DMS53 treated with DMSO at 0.1 percent for 48 hours (cell line): ENCODE measurements around the gene CTNNA3.
"Not testable (repeated sequence)": the region's sequence is repeated elsewhere in the genome, so short reads cannot be mapped to it uniquely, and the experiment has no call there.

Experiments used
- DNase-seq: peaks from one replicate; lab custom pipeline; 2025; ENCODE audit not compliant: unreplicated experiment; lab: John Stamatoyannopoulos, UW

Gene CTNNA3

DNA sequence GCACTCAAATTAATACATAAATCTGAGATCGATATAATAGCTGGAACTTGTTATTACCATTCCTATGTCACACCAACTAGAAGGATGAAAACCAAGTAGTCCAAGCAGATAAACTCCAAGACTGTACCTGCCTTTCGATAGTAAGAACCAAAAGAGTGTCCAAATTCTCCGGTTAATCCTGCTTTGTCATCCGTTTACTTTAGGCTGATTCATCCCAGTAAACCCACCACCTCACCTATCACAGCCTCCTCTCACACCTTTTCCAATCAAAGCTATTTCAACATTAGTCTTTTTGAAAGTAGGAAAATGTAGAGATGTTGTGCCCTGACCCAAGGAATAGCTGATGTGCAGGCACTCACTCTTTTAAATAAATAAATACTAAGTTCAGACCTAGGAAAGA, 177.2 kb downstream of the CTNNA3 start:
- DNase-seq = no peak

DNA sequence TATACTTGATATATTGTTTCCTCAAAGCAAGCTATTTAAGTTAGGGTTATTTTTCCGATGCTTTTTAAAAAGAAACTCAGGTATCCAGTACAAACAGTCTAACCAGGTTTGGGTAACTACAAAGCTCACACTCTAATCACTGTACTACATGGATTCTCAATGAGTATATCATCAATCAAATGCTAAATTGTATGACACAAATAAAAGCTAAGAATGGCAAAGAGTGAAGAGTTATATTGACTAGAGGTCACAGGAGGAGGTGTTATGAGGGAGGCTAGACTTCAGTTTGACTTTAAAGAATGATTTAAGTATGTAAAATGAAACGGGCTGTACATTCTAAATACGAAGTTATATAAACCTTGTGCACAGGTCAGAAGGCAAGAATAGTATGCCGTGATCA, 178.0 kb downstream of the CTNNA3 start:
- DNase-seq = no peak

DNA sequence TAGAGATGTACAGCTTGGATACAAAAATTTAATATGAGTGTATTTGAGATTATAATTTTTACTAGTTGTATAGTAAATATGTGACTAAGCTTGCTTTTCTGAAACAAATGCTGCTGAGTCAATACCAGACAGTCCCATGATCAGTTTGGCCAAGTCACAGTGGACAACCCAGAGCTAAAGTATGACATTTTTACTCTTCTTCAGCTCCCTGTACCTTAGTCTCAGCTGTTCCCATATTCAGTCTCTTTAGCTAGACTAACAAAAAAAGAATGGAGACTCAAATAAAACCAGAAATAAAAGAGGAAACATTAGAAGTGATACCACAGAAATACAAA, 189.3 kb downstream of the CTNNA3 start:
- DNase-seq = no peak

DNA sequence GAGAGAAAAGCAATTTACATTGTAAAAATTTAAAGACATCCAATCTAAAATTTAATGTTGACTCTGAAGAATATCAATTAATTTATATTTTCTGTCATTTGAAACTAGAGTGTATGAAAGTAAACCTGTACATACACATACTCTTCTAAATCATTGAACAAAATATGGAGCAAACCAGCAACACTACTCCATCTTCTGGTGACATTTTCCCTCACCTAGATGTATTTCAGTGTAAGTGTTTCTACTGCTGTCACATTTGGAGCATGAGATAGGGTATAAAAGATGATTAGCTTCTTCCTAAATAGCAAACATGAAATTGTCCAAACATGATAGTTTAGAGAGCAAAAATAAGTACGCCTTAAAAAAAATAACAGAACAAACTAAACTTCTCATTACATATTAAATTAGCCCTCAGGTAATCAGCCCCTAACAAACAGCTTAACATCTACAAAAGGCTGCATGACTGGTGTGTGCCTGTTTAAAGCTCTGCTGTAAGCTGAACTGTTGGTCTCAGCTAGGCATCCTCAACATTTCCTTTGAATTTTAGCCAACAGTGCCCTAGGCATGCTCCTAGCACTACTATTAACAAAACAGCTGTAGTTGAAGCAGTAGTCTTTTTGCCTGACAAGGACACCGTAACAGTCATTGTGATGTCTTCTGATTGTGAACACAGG, 189.8 kb downstream of the CTNNA3 start:
- peak; percentile 25 for DNase-seq

DNA sequence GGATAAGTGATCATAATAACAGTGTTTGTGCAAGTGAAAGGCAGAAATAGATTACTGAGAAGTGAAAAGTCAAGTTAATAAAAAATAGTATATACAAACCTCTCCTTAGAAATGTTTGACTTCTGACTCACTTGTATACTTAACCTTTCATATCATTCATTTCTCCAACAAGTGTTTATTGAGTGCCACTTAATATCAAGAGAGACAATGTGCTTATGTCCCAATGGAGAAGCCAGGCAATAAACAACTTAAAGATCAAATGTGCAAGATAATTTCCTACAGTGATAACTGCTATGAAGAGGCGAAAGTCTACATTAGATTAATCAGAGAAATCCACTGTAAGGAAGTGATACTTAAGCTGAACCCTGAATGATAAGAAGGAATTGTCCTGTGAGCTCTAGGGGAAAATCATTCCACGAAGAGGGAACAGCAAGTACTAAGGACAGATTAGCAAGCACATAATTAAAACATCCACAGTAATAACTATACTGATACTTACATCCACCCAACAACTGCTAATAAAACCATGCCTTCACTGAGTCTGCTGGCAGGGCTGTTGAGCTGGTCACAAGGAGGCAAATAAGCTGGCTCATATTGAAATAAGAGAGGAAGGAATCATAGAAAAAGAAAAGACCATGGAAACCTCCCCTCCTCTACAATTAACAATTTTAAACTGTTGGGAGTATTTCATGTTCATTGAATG, 203.5 kb downstream of the CTNNA3 start:
- DNase-seq = peak; percentile 86

DNA sequence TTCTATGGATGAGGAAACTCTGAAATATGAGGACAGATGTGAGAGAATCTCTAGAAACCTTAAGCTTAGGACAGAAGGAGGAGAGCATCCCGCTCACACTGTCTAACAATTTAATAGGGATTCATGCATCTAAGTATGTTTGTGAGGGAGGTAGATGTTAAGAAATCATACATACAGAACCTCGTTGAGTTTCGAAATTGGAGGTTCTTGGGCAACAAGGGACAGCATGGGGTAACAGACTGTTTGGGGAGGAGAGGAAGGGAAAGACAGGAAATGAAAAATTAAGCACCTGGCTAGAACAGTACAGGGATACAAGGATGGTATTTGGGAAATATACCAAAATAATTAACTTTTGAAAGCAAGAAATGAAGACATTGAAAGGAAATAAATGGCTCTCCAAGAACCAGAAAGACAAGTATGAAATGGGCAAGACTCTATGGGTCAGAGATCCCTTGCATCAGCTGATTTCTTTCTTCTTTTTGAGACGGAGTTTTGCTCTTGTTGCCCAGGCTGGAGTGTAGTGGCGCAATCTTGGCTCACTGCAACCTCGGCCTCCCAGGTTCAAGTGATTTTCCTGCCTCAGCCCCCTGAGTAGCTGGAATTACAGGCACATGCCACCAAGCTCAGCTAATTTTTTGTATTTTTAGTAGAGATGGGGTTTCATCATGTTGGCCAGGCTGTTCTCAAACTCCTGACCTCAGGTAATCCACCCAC, 207.9 kb downstream of the CTNNA3 start:
- no peak for DNase-seq

DNA sequence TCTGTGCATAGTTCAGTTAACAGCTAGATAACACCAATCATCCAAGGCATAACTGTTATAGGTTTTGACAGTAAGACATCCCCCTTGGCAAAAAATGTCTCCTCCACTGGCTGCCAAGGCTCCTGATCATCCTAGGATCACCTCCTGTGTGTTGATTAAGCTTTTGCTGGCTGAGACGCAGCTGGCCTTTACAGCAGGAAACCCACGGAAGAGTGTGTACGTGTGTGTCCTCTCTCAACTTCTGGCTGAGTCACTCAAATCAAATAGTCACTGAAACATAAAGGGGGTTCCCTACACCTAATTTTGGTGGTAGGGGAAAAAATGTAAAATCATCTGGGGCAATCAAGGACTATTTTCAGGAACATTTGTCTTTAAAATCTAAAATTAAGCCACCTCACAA, 208.8 kb downstream of the CTNNA3 start:
- DNase-seq = no peak

DNA sequence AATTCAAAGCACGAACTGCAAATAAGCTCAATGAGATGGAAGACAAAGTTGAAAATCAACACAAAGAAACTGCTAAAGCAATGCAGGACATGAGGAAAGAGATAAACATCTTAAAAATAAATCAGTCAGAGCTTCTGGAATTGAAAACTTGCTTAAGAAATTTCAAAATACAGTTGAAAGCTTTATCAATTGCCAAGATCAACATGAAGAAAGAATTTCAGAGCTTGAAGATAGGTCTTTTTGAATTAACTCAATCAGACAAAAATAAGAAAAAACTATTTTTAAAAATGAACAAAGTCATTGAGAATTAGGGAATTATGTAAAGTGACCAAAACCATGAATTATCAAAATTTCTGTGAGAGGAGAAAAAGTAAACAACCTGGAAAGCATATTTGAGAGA, 218.1 kb downstream of the CTNNA3 start:
- DNase-seq = no peak

DNA sequence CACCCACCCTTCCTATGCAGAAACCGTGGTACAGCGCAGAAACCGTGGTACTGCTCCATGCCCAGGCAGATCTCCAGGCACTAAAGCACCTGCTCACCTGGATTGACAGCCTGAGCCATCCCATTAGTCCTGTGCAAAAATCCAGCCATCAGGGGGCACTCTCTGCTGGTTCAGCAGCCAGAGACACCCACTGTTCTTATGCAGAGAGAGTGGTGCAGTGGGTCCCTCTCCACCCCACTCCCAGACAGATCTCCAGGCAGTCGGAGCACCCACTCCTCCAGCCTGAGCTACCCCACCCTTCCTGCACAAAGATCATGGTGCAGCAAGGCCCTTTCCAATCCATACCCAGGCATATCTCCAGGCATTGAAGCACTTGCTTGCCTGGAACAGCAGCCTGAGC, 219.8 kb downstream of the CTNNA3 start:
- no peak for DNase-seq

DNA sequence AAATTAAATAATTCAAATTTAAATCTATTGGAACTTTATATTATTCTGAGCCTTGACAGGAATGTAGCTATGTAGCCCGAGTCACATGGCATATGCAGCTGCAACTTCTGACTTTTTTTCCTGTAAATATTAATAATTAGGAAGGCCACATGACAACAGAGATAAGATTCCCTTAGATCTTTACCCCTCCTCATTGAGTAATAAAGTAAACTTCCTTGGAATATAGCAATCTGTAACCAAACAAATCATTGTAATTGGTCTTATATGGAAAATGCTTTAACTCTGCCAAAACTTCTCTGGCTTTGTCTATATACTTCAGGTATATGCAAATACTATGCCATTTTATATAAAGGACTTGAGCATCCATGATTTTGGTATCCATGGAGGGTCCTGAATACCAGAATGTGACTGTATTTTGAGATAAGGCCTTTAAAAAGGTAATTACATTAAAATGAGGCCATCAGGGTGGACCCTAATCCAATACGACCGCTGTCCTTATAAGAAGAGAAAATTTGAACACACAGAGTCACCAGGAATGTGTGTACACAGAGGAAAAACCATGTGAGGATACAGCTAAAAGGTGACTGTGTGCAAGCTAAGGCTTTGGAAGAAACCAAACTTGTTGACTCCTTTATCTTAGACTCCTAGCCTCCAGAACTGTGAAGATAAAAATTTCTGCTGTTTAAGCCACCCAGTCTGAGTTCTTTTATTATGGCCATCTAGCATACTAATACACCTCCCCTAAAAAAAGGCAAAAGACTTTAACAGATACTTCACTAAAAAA, 222.0 kb downstream of the CTNNA3 start:
- no peak for DNase-seq

DNA sequence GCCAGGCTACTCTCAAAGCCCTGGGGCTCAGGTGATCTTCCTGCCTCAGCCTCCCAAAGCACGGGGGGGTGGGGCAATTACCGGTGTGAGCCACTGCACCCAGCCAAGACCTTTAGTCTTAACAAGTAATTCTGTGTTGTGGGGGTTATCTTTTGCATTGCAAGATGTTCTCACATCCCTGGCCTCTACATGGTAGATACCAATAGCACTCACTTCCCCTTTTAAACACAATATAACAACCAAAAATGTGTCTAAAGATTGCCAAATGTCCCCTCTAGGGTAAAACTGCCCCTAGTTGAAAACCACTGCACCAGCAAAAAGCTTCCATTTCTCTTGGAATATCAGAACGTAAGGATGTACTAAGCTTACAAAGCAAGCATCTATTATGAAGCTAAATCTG, 225.0 kb downstream of the CTNNA3 start:
- no peak for DNase-seq

DNA sequence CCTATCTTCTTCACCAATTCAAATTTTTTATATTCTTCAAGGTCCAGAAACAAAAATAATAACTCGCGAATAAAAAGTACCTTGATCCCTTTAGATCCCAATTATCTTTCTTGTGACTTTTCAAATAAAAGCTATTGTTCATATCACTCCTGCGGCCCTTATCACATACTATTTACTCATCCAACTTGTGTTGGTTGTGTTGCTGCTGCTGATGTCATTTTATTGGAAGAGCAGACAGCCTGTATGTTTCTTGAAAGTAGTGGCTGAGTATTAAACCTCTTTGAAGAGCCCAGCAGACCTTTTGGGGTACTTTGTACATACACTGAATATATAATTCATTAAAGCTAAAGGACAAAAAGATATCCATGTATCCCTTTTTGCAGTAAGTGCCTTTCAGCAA, 231.7 kb downstream of the CTNNA3 start:
- no peak for DNase-seq

DNA sequence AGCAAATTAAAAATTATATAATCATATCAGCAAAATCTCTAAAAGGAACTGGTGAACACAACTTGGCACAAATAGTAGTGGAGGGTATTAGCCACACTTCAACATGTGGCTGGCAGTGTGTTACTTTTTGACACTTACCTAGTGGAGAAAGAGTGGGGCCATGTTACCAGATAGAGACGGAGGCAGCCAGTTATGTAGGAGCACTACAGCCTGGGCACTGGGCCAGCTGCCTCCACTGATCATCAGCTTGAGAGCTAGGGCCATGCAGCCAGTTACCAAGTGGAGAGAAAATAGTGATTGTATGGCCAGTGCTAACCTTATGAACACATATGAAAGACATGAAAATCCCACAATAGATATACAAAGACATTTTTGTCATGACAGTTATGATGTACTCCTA, 243.1 kb downstream of the CTNNA3 start:
- no peak for DNase-seq

DNA sequence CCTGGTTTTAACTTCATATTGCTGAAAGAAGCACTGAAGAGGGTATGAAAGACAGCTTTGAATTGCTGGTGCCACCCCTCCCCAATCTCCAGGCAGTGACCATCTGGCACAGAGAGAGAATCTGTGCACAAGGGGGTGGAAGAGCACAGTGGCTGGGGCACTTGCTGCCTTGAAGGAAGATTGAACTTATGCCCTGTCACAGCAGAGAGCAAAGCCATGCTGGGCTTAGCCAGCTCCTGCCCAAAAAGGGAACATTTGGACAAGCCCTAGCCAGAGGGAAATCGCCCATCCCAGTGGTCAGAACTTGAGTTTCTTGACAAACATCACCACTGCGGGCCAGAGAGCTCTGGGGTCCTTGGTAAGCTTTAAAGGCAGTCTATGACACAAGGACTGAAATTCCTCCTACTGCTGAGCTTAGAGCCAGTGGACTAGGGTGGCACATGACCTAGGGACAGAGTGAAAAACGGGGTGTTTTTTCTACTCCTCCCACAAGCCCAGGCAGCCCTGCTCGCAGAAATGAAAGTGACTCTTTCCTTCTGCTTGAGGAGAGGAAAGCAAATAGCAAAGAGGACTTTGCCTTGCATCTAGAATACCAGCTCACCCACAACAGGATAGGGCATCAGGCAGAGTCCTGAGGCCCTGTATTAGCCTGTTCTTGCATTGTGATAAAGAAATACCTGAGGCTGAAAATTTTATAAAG, 257.2 kb downstream of the CTNNA3 start:
- no peak for DNase-seq

DNA sequence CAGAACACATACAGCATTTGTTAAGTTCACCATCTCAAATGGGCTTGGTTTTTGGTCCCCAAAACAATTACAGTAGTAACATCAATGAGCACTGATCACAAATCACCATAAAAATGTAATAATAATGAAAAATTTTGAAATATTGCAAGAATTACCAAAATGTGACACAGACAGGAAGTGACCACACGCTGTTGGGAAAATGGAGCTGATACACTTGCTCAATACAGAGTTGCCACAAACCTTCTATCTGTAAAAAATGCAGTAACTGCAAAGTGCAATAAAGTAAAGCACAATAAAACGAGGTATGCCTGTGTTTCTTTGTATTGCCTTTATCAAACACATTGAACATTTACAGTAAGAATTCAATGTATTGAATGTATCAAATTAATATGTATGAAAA, 262.7 kb downstream of the CTNNA3 start:
- no peak for DNase-seq

DNA sequence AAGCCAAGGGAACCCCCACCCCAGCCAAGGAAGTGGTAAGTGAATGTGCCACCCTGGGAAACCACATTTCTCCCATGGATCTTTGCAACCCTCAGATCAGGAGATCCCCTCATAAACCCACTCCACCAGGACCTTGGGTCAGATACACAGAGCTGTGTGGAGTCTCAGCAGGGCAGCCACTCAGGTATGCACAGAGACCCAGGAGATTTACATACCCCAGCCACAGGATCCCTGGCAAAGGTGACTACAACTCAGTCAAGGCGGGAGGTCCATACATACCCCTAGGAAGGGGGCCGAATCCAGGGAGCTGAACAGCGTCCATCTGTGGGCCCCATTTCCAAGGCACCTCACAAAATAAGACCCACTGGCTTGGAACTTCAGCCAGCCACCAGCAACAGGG, 293.4 kb downstream of the CTNNA3 start:
- no peak for DNase-seq

DNA sequence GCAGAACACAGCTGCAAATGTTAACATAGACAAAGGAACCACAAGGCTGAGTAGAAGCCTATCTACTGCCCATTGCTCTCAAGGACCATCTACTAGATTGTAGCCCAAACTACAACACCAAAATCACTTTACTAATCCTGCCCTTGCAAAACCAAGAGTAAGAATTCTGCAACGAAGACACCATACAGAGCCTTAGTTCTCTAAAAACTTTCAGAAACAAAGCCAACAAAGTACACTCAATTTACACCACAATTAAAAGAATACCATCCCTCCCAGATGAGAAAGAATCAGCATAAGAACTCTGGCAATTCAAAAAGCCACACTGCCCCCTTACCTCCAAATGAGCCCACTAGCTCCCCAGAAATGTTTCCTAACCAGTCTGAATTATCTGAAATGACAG, 294.3 kb downstream of the CTNNA3 start:
- no peak for DNase-seq

DNA sequence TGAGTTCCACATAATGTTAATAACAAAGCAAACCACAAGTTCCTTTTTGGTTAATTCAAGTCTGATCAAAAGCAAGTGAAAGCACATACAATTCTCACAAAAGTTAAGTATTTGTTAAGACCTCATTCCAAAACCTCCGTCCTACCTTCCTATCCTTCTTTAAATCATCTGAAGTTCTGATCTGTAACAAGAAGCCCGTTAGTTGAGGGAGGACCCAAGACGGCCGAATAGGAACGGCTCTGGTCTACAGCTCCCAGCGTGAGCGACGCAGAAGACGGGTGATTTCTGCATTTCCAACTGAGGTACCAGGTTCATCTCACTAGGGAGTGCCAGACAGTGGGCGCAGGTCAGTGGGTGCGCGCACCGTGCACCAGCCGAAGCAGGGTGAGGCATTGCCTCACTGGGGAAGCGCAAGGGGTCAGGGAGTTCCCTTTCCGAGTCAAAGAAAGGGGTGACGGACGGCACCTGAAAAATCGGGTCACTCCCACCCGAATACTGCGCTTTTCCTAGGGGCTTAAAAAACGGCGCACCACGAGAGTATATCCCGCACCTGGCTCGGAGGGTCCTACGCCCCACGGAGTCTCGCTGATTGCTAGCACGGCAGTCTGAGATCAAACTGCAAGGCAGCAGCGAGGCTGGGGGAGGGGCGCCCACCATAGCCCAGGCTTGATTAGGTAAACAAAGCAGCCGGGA, 309.0 kb downstream of the CTNNA3 start:
- DNase-seq = not testable (repeated sequence)

DNA sequence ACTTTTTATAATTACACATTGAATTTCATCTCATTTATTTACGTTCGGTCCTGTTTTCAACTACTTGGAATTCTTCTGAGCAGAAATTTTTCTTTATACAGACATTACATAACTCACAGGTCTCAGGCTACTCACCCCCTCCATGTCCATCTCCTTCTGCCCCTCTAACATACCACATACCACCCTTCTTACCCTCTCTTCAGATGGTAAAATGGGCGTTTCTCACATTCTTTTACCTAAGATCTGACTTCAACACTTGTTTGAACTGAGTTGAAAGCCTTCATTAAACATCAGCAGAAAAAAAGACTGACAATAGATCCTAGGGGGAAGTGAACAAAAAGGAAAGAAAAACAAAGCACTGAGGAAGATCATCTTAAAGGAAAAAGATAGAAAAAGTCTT, 309.7 kb downstream of the CTNNA3 start:
- no peak for DNase-seq

DNA sequence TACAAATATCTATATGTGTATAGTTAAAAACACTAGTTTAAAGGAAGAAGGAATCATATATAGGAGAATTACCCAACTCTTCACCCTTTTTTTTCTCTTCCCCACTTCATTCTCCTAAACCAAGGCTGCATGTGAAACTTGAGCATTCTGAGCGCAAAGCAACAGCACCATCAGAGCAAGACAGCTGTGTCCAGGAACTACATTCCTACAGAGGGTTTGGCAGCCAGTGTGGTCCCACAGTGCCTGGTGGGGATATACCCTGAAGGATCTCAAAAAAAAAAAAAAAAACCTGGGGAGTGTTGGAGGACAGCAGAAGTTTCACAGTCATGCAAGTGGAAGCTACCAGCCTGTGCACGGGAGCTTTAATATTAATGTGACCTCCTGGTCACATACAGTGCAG, 310.4 kb downstream of the CTNNA3 start:
- no peak for DNase-seq

DNA sequence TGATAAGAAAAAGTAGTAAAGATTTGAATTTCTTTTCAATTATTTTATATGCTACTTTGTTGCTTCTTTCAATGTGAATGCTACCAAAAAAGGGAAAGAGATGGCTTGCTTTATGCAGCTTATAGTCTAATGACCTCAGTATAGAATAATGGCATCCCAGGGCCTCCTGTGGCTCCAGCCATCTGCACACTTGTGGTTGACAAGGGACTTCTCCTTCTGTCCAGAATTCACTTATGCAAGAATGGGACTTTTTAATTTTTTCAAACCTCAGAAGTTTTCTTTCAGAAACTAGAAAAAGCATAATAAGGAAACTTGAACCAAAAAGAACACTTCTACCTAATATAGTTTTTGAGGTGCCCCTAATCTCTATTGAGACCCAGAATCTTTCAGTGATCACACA, 310.9 kb downstream of the CTNNA3 start:
- DNase-seq = no peak
